GM21723 (cell line): Measurements from ENCODE around the gene PINK1.

Experiments used
- ATAC-seq: cut with Tn5 transposase; IDR thresholded peaks from one replicate; pipeline ENCODE4 v1.9.1; 2021; ENCODE audit warnings: mild to moderate bottlenecking, moderate library complexity; ENCODE audit not compliant: unreplicated experiment

The PINK1 gene

GRCh38 chr1:20609541-20609940, 23.7 kb upstream of the PINK1 start:
- no peak for ATAC-seq

- no peak for ATAC-seq
These were observed 22.3 kb upstream of the PINK1 start for GRCh38 chr1:20610970-20611369.

- ATAC-seq, result no peak
These were observed 21.6 kb upstream of the PINK1 start for GRCh38 chr1:20611652-20612051.

GRCh38 chr1:20612221-20612746, 21.0 kb upstream of the PINK1 start:
- no peak for ATAC-seq

- no peak for ATAC-seq
These were observed 19.1 kb upstream of the PINK1 start for GRCh38 chr1:20614131-20614579.

GRCh38 chr1:20615946-20616846, 17.1 kb upstream of the PINK1 start:
- ATAC-seq, result no peak

GRCh38 chr1:20616847-20617487, 16.3 kb upstream of the PINK1 start:
- no peak for ATAC-seq

GRCh38 chr1:20618550-20618949, 14.7 kb upstream of the PINK1 start:
- ATAC-seq, result no peak

GRCh38 chr1:20619999-20620398, 13.3 kb upstream of the PINK1 start:
- ATAC-seq, result no peak

- ATAC-seq, result no peak
These were observed 12.2 kb upstream of the PINK1 start for GRCh38 chr1:20621012-20621411.

GRCh38 chr1:20624709-20625108, 8.5 kb upstream of the PINK1 start:
- ATAC-seq, result no peak

GRCh38 chr1:20625176-20626097, 7.8 kb upstream of the PINK1 start:
- no peak for ATAC-seq

- no peak for ATAC-seq
These were observed 7.2 kb upstream of the PINK1 start for GRCh38 chr1:20626098-20626427.

- no peak for ATAC-seq
These were observed 6.7 kb upstream of the PINK1 start for GRCh38 chr1:20626524-20626923.

GRCh38 chr1:20630729-20631128, 2.5 kb upstream of the PINK1 start:
- ATAC-seq, result no peak

GRCh38 chr1:20632386-20632785, 872 bp upstream of the PINK1 start:
- no peak for ATAC-seq

GRCh38 chr1:20634065-20634593, 871 bp downstream of the PINK1 start:
- no peak for ATAC-seq

GRCh38 chr1:20634594-20635084, 1.4 kb downstream of the PINK1 start:
- ATAC-seq, result no peak

- no peak for ATAC-seq
These were observed 3.6 kb downstream of the PINK1 start for GRCh38 chr1:20636785-20637347.

GRCh38 chr1:20640183-20640597, 6.9 kb downstream of the PINK1 start:
- ATAC-seq, result no peak
